ENCODE data around the gene COX6B2. TPM values are rescaled to one million over a fixed set of nuclear protein-coding genes. Genes with fewer than 3 reads are reported as not detected.

COX6B2 gene
- total RNA-seq, 1 donor from 2014 or later = 0.50 TPM

DNA sequence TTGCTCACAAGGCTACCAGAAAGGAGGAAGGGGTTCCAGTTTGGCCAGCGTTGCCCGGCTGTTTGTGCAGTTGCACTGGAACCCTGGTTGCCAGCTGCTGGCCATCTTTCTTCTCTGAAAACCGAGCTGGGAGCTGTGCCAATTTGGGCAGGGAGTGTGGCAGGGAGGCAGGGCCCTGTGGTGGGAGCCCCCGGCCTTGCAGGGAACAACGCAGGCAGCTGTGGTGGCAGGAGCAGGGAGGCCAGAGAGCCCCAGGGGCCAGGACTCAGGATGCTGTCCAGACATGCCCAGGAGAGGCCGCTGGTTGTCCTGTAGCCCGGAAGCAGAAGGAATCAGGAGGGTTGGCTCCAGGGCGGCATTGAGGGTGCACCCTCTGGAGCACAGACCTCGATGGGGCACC, 10.1 kb downstream of the COX6B2 start:
- H3K9ac ChIP-seq (ENCODE audit: low read length) = no peak overlapping the region
- DNase-seq (ENCODE audit: low read depth) (no peak), FAIRE-seq (no peak)
- H3K36me3 Mint-ChIP-seq (ENCODE audit: low read depth, unreplicated experiment) = peaks cover 15% of the 10 kb centered on the region
- peaks cover 6% of the 10 kb centered on the region for H4K20me1 ChIP-seq (ENCODE audit: insufficient read depth, low read length)
- no peak overlapping the region for H3K27ac Mint-ChIP-seq (ENCODE audit: unreplicated experiment)
- no peaks in the 10 kb centered on the region for H3K9me3 ChIP-seq (ENCODE audit: insufficient read depth, low read depth, low read length)
- no peaks in the 10 kb centered on the region for H3K27me3 ChIP-seq (ENCODE audit: insufficient read depth, low read length)
- H3K4me3 Mint-ChIP-seq (ENCODE audit: unreplicated experiment) = no peak overlapping the region
- peaks cover 18% of the 10 kb centered on the region for H3K4me1 ChIP-seq (ENCODE audit: insufficient read depth, low read length)
- no peaks in the 10 kb centered on the region for H3K36me3 ChIP-seq (ENCODE audit: insufficient read depth, low read length)
- peaks cover 2% of the 10 kb centered on the region for H3K9me3 Mint-ChIP-seq (ENCODE audit: unreplicated experiment)
- TF ChIP-seq, protein P1, sequence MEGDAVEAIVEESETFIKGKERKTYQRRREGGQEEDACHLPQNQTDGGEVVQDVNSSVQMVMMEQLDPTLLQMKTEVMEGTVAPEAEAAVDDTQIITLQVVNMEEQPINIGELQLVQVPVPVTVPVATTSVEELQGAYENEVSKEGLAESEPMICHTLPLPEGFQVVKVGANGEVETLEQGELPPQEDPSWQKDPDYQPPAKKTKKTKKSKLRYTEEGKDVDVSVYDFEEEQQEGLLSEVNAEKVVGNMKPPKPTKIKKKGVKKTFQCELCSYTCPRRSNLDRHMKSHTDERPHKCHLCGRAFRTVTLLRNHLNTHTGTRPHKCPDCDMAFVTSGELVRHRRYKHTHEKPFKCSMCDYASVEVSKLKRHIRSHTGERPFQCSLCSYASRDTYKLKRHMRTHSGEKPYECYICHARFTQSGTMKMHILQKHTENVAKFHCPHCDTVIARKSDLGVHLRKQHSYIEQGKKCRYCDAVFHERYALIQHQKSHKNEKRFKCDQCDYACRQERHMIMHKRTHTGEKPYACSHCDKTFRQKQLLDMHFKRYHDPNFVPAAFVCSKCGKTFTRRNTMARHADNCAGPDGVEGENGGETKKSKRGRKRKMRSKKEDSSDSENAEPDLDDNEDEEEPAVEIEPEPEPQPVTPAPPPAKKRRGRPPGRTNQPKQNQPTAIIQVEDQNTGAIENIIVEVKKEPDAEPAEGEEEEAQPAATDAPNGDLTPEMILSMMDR (IDR thresholded peaks at IDR 0.05; ENCODE audit: insufficient read depth, low read depth, low read length) = no peak
- TF ChIP-seq EZH2 (IDR thresholded peaks at IDR 0.05; ENCODE audit: insufficient read depth, low read length) = no peak
- H3K4me2 ChIP-seq (ENCODE audit: low read length) = no peak overlapping the region
- no peaks in the 10 kb centered on the region for H3K27me3 Mint-ChIP-seq (ENCODE audit: low read depth, unreplicated experiment)
- H3K4me3 ChIP-seq (ENCODE audit: insufficient read depth, low read depth, low read length) = no peak overlapping the region
- H2AFZ ChIP-seq (ENCODE audit: low read depth, low read length) = no peak overlapping the region
- H3K4me1 Mint-ChIP-seq (ENCODE audit: low read depth, unreplicated experiment) = peaks cover 18% of the 10 kb centered on the region
- H3K79me2 ChIP-seq (ENCODE audit: insufficient read depth, low read length) = peaks cover 10% of the 10 kb centered on the region
- H3K27ac ChIP-seq (ENCODE audit: low read depth, low read length) = no peak overlapping the region

GRCh38 chr19:55341595-55342531, 12.7 kb downstream of the COX6B2 start:
- Histone ChIP-seq H4K20me1 (ENCODE audit: insufficient read depth, low read length) (peaks cover 6% of the 10 kb centered on the region), H3K27ac (ENCODE audit: low read depth, low read length) (no peak overlapping the region), H3K9me3 (ENCODE audit: insufficient read depth, low read depth, low read length) (no peaks in the 10 kb centered on the region), H3K36me3 (ENCODE audit: insufficient read depth, low read length) (no peaks in the 10 kb centered on the region), H3K4me3 (ENCODE audit: insufficient read depth, low read depth, low read length) (no peak overlapping the region), H2AFZ (ENCODE audit: low read depth, low read length) (no peak overlapping the region), H3K27me3 (ENCODE audit: insufficient read depth, low read length) (peaks cover under 1% of the 10 kb centered on the region), H3K4me2 (ENCODE audit: low read length) (peak overlapping the region; percentile 100), H3K4me1 (ENCODE audit: insufficient read depth, low read length) (peaks cover 25% of the 10 kb centered on the region), H3K9ac (ENCODE audit: low read length) (no peak overlapping the region), H3K79me2 (ENCODE audit: insufficient read depth, low read length) (peaks cover 10% of the 10 kb centered on the region)
- Mint-ChIP-seq H3K4me3 (ENCODE audit: unreplicated experiment) (peak overlapping the region; percentile 75), H3K9me3 (ENCODE audit: unreplicated experiment) (peaks cover 3% of the 10 kb centered on the region), H3K27me3 (ENCODE audit: low read depth, unreplicated experiment) (no peaks in the 10 kb centered on the region), H3K4me1 (ENCODE audit: low read depth, unreplicated experiment) (peaks cover 17% of the 10 kb centered on the region), H3K27ac (ENCODE audit: unreplicated experiment) (no peak overlapping the region), H3K36me3 (ENCODE audit: low read depth, unreplicated experiment) (peaks cover 8% of the 10 kb centered on the region)
- no peak for FAIRE-seq
- TF ChIP-seq EZH2 (IDR thresholded peaks at IDR 0.05; ENCODE audit: insufficient read depth, low read length) = no peak
- TF ChIP-seq, protein P1 (IDR thresholded peaks at IDR 0.05; ENCODE audit: insufficient read depth, low read depth, low read length) = no peak
- DNase-seq (ENCODE audit: low read depth) = no peak

GRCh38 chr19:55341171-55341588, 13.3 kb downstream of the COX6B2 start:
- peaks cover 3% of the 10 kb centered on the region for H3K9me3 Mint-ChIP-seq (ENCODE audit: unreplicated experiment)
- FAIRE-seq = no peak
- Histone ChIP-seq H3K9ac (ENCODE audit: low read length) (peak overlapping the region; percentile 92), H3K4me1 (ENCODE audit: insufficient read depth, low read length) (peaks cover 25% of the 10 kb centered on the region), H3K36me3 (ENCODE audit: insufficient read depth, low read length) (no peaks in the 10 kb centered on the region), H3K4me2 (ENCODE audit: low read length) (peak overlapping the region; percentile 100), H2AFZ (ENCODE audit: low read depth, low read length) (no peak overlapping the region), H3K79me2 (ENCODE audit: insufficient read depth, low read length) (peaks cover 10% of the 10 kb centered on the region), H3K27ac (ENCODE audit: low read depth, low read length) (no peak overlapping the region), H3K4me3 (ENCODE audit: insufficient read depth, low read depth, low read length) (peak overlapping the region; percentile 69), H3K9me3 (ENCODE audit: insufficient read depth, low read depth, low read length) (no peaks in the 10 kb centered on the region), H4K20me1 (ENCODE audit: insufficient read depth, low read length) (peaks cover 6% of the 10 kb centered on the region), H3K27me3 (ENCODE audit: insufficient read depth, low read length) (peaks cover 4% of the 10 kb centered on the region)
- TF ChIP-seq, protein P1 (IDR thresholded peaks at IDR 0.05; ENCODE audit: insufficient read depth, low read depth, low read length) = no peak
- TF ChIP-seq EZH2 (IDR thresholded peaks at IDR 0.05; ENCODE audit: insufficient read depth, low read length) = no peak
- no peaks in the 10 kb centered on the region for H3K27me3 Mint-ChIP-seq (ENCODE audit: low read depth, unreplicated experiment)
- no peak overlapping the region for H3K27ac Mint-ChIP-seq (ENCODE audit: unreplicated experiment)
- H3K4me3 Mint-ChIP-seq (ENCODE audit: unreplicated experiment) = peak overlapping the region; percentile 88
- H3K4me1 Mint-ChIP-seq (ENCODE audit: low read depth, unreplicated experiment) = peaks cover 17% of the 10 kb centered on the region
- peak; percentile 23 for DNase-seq (ENCODE audit: low read depth)
- peaks cover 8% of the 10 kb centered on the region for H3K36me3 Mint-ChIP-seq (ENCODE audit: low read depth, unreplicated experiment)

Measured in astrocyte (in vitro differentiated cells and primary cell).